ENCODE data around the gene SRRT. TPM values are rescaled to one million over a fixed set of nuclear protein-coding genes. Genes with fewer than 3 reads are reported as not detected.
"Not testable (repeated sequence)": the region's sequence is repeated elsewhere in the genome, so short reads cannot be mapped to it uniquely, and the experiment has no call there.

SRRT gene
- total RNA-seq, 1 donor from 2014 or later, result 162 TPM

- Mint-ChIP-seq H3K4me1 (ENCODE audit: unreplicated experiment) (peaks cover 11% of the 10 kb centered on the region), H3K36me3 (ENCODE audit: unreplicated experiment) (no peaks in the 10 kb centered on the region), H3K27me3 (ENCODE audit: unreplicated experiment) (peaks cover 34% of the 10 kb centered on the region), H3K27ac (ENCODE audit: unreplicated experiment) (no peak overlapping the region), H3K9me3 (ENCODE audit: unreplicated experiment) (no peaks in the 10 kb centered on the region), H3K4me3 (ENCODE audit: unreplicated experiment) (no peak overlapping the region)
- TF ChIP-seq CTCF (IDR thresholded peaks at IDR 0.05), result no peak
- DNase-seq (ENCODE audit: extremely low spot score, unreplicated experiment), result no peak
Observed at GRCh38 chr7:100899432-100899831, 24.5 kb downstream of the SRRT start.

- Mint-ChIP-seq H3K36me3 (ENCODE audit: unreplicated experiment) (no peaks in the 10 kb centered on the region), H3K4me1 (ENCODE audit: unreplicated experiment) (peaks cover 8% of the 10 kb centered on the region), H3K27me3 (ENCODE audit: unreplicated experiment) (peaks cover 33% of the 10 kb centered on the region), H3K4me3 (ENCODE audit: unreplicated experiment) (no peak overlapping the region), H3K27ac (ENCODE audit: unreplicated experiment) (no peak overlapping the region), H3K9me3 (ENCODE audit: unreplicated experiment) (no peaks in the 10 kb centered on the region)
- no peak for DNase-seq (ENCODE audit: extremely low spot score, unreplicated experiment)
- no peak for TF ChIP-seq CTCF (IDR thresholded peaks at IDR 0.05)
Observed at GRCh38 chr7:100900978-100901377, 26.1 kb downstream of the SRRT start.

GRCh38 chr7:100901921-100902332 lies 27.0 kb downstream of the SRRT start:
- H3K36me3 Mint-ChIP-seq (ENCODE audit: unreplicated experiment), result no peaks in the 10 kb centered on the region
- no peak for DNase-seq (ENCODE audit: extremely low spot score, unreplicated experiment)
- H3K27me3 Mint-ChIP-seq (ENCODE audit: unreplicated experiment), result peaks cover 27% of the 10 kb centered on the region
- H3K4me1 Mint-ChIP-seq (ENCODE audit: unreplicated experiment), result peaks cover 3% of the 10 kb centered on the region
- no peak overlapping the region for H3K4me3 Mint-ChIP-seq (ENCODE audit: unreplicated experiment)
- no peak for TF ChIP-seq CTCF (IDR thresholded peaks at IDR 0.05)
- no peaks in the 10 kb centered on the region for H3K9me3 Mint-ChIP-seq (ENCODE audit: unreplicated experiment)
- H3K27ac Mint-ChIP-seq (ENCODE audit: unreplicated experiment), result no peak overlapping the region

GRCh38 chr7:100902638-100903037 lies 27.7 kb downstream of the SRRT start:
- Mint-ChIP-seq H3K27ac (ENCODE audit: unreplicated experiment) (no peak overlapping the region), H3K4me1 (ENCODE audit: unreplicated experiment) (no peaks in the 10 kb centered on the region), H3K36me3 (ENCODE audit: unreplicated experiment) (no peaks in the 10 kb centered on the region), H3K9me3 (ENCODE audit: unreplicated experiment) (no peaks in the 10 kb centered on the region), H3K27me3 (ENCODE audit: unreplicated experiment) (peaks cover 24% of the 10 kb centered on the region), H3K4me3 (ENCODE audit: unreplicated experiment) (no peak overlapping the region)
- no peak for TF ChIP-seq CTCF (IDR thresholded peaks at IDR 0.05)
- no peak for DNase-seq (ENCODE audit: extremely low spot score, unreplicated experiment)

GRCh38 chr7:100908512-100908911 lies 33.6 kb downstream of the SRRT start:
- Mint-ChIP-seq H3K27me3 (ENCODE audit: unreplicated experiment) (peaks cover 14% of the 10 kb centered on the region), H3K4me1 (ENCODE audit: unreplicated experiment) (no peaks in the 10 kb centered on the region), H3K4me3 (ENCODE audit: unreplicated experiment) (no peak overlapping the region), H3K9me3 (ENCODE audit: unreplicated experiment) (peaks cover 5% of the 10 kb centered on the region), H3K27ac (ENCODE audit: unreplicated experiment) (no peak overlapping the region), H3K36me3 (ENCODE audit: unreplicated experiment) (no peaks in the 10 kb centered on the region)
- no peak for TF ChIP-seq CTCF (IDR thresholded peaks at IDR 0.05)
- DNase-seq (ENCODE audit: extremely low spot score, unreplicated experiment), result no peak

- not testable (repeated sequence) for DNase-seq (ENCODE audit: extremely low spot score, unreplicated experiment); H3K4me3 Mint-ChIP-seq (ENCODE audit: unreplicated experiment); H3K27ac Mint-ChIP-seq (ENCODE audit: unreplicated experiment); H3K4me1 Mint-ChIP-seq (ENCODE audit: unreplicated experiment); H3K36me3 Mint-ChIP-seq (ENCODE audit: unreplicated experiment); H3K9me3 Mint-ChIP-seq (ENCODE audit: unreplicated experiment)
- peaks cover 11% of the 10 kb centered on the region for H3K27me3 Mint-ChIP-seq (ENCODE audit: unreplicated experiment)
Observed at GRCh38 chr7:100910443-100910842, 35.5 kb downstream of the SRRT start.

Measured in osteocyte (in vitro differentiated cells).